HG03571 (cell line): ENCODE data around the gene TMEM121.
"Not testable (repeated sequence)": the region's sequence is repeated elsewhere in the genome, so short reads cannot be mapped to it uniquely, and the experiment has no call there.

Source experiments
- ATAC-seq: cut with Tn5 transposase; IDR thresholded peaks from one replicate; pipeline ENCODE4 v1.9.1; 2021; ENCODE audit not compliant: unreplicated experiment

The TMEM121 gene

GRCh38 chr14:105541218-105541875, 15.0 kb downstream of the TMEM121 start:
- no peak for ATAC-seq

- not testable (repeated sequence) for ATAC-seq
These were observed 19.3 kb downstream of the TMEM121 start for GRCh38 chr14:105545676-105546075.

GRCh38 chr14:105546410-105546809, 20.0 kb downstream of the TMEM121 start:
- not testable (repeated sequence) for ATAC-seq

GRCh38 chr14:105547072-105547471, 20.7 kb downstream of the TMEM121 start:
- ATAC-seq: not testable (repeated sequence)

GRCh38 chr14:105547741-105548169, 21.4 kb downstream of the TMEM121 start:
- ATAC-seq: no peak

- ATAC-seq: no peak
These were observed 23.1 kb downstream of the TMEM121 start for GRCh38 chr14:105549481-105549880.

- no peak for ATAC-seq
These were observed 27.6 kb downstream of the TMEM121 start for GRCh38 chr14:105554022-105554421.

GRCh38 chr14:105554523-105554922, 28.1 kb downstream of the TMEM121 start:
- no peak for ATAC-seq

GRCh38 chr14:105557671-105558070, 31.3 kb downstream of the TMEM121 start:
- ATAC-seq: not testable (repeated sequence)

- ATAC-seq: not testable (repeated sequence)
These were observed 32.2 kb downstream of the TMEM121 start for GRCh38 chr14:105558449-105559154.

GRCh38 chr14:105559384-105560047, 33.1 kb downstream of the TMEM121 start:
- peak; percentile 50 for ATAC-seq

GRCh38 chr14:105560048-105560669, 33.8 kb downstream of the TMEM121 start:
- ATAC-seq: peak; percentile 49

- not testable (repeated sequence) for ATAC-seq
These were observed 35.0 kb downstream of the TMEM121 start for GRCh38 chr14:105561345-105561744.

- no peak for ATAC-seq
These were observed 36.4 kb downstream of the TMEM121 start for GRCh38 chr14:105562713-105563346.

- no peak for ATAC-seq
These were observed 37.0 kb downstream of the TMEM121 start for GRCh38 chr14:105563347-105563737.

GRCh38 chr14:105564536-105564935, 38.2 kb downstream of the TMEM121 start:
- not testable (repeated sequence) for ATAC-seq

GRCh38 chr14:105565185-105565919, 39.0 kb downstream of the TMEM121 start:
- ATAC-seq: not testable (repeated sequence)

- not testable (repeated sequence) for ATAC-seq
These were observed 40.1 kb downstream of the TMEM121 start for GRCh38 chr14:105566248-105567163.
